Parathyroid adenoma (tissue), 2 donors: Measurements from ENCODE around the gene LGI4.

Source experiments
- H2AFZ ChIP-seq: fragments of 300-600 bp; sonication (generic); one replicate; pipeline ENCODE4 v1.7.0; 2017; ENCODE audit warnings: antibody characterized with exemption, mild to moderate bottlenecking
- H3K27ac ChIP-seq: fragments of 300-600 bp; sonication (generic); one replicate; pipeline ENCODE4 v1.7.0; 2017
- H3K27me3 ChIP-seq: fragments of 300-600 bp; sonication (generic); one replicate; pipeline ENCODE4 v1.7.0; 2017; ENCODE audit warnings: low read length; ENCODE audit not compliant: control insufficient read depth, insufficient read depth
- H3K36me3 ChIP-seq: fragments of 300-600 bp; sonication (generic); one replicate; pipeline ENCODE4 v1.7.0; 2017; ENCODE audit warnings: low read length; ENCODE audit not compliant: control insufficient read depth, insufficient read depth
- H3K4me1 ChIP-seq: fragments of 300-600 bp; sonication (generic); one replicate; pipeline ENCODE4 v1.7.0; 2017; ENCODE audit warnings: control low read depth
- H3K4me2 ChIP-seq: fragments of 300-600 bp; sonication (generic); one replicate; pipeline ENCODE4 v1.7.0; 2017; ENCODE audit warnings: low read length
- H3K4me3 ChIP-seq: fragments of 300-600 bp; sonication (generic); one replicate; pipeline ENCODE4 v1.7.0; 2017; ENCODE audit warnings: low read depth, low read length
- H3K79me2 ChIP-seq: fragments of 300-600 bp; sonication (generic); one replicate; pipeline ENCODE4 v1.7.0; 2017; ENCODE audit warnings: control low read depth
- H3K9ac ChIP-seq: fragments of 300-600 bp; sonication (generic); one replicate; pipeline ENCODE4 v1.7.0; 2017; ENCODE audit warnings: mild to moderate bottlenecking
- H3K9me3 ChIP-seq: fragments of 300-600 bp; sonication (generic); one replicate; pipeline ENCODE4 v1.7.0; 2017; ENCODE audit warnings: low read length; ENCODE audit not compliant: control insufficient read depth
- TF ChIP-seq, protein P1 (sequence below): fragments of 300-600 bp; sonication (generic); IDR thresholded peaks from one replicate; pipeline ENCODE4 v1.7.0; 2017; ENCODE audit warnings: antibody characterized with exemption, mild to moderate bottlenecking
- donor health status: primary hyperparathyroidism.

The LGI4 gene

DNA sequence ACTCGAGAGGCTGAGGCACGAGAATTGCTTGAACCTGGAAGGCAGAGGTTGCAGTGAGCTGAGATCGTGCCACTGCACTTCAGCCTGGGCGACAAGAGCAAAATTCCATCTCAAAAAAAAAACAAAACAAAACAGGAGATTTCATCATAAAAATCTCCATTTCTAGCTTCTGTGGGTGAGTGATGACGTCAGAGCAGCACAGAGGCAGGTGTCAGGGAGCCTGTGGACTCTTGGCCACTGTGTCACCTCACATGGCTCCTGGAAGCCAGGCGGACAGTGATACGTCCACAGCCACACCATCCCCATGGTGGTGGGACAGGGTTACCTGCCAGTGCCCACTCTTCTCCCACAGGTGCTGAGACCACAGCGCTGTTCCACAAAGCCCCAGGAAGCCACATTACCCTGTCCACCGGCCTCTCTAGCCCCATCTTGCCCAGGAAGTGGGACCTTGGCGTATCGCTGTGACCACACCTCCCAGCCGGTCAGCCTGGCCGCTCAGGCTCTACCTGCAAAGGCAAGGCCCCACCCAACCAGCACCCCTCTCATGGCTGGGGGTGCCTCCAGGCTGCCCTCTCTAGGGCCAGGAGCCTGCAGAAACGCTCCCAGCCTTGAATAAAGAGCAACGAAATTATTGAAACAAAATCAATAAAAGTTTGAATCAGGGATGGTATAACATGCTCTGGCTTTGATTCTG lies 21.7 kb downstream of the LGI4 start:
- no peaks in the 10 kb centered on the region for H3K9me3 ChIP-seq
- no peaks in the 10 kb centered on the region for H3K4me1 ChIP-seq
- H3K79me2 ChIP-seq = no peaks in the 10 kb centered on the region
- TF ChIP-seq, protein P1, sequence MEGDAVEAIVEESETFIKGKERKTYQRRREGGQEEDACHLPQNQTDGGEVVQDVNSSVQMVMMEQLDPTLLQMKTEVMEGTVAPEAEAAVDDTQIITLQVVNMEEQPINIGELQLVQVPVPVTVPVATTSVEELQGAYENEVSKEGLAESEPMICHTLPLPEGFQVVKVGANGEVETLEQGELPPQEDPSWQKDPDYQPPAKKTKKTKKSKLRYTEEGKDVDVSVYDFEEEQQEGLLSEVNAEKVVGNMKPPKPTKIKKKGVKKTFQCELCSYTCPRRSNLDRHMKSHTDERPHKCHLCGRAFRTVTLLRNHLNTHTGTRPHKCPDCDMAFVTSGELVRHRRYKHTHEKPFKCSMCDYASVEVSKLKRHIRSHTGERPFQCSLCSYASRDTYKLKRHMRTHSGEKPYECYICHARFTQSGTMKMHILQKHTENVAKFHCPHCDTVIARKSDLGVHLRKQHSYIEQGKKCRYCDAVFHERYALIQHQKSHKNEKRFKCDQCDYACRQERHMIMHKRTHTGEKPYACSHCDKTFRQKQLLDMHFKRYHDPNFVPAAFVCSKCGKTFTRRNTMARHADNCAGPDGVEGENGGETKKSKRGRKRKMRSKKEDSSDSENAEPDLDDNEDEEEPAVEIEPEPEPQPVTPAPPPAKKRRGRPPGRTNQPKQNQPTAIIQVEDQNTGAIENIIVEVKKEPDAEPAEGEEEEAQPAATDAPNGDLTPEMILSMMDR = no peak
- no peaks in the 10 kb centered on the region for H3K36me3 ChIP-seq
- no peak overlapping the region for H2AFZ ChIP-seq
- no peak overlapping the region for H3K4me2 ChIP-seq
- no peaks in the 10 kb centered on the region for H3K27me3 ChIP-seq
- no peak overlapping the region for H3K9ac ChIP-seq
- H3K4me3 ChIP-seq = no peak overlapping the region
- no peak overlapping the region for H3K27ac ChIP-seq

- no peaks in the 10 kb centered on the region for H3K79me2 ChIP-seq
- H3K36me3 ChIP-seq = no peaks in the 10 kb centered on the region
- TF ChIP-seq, protein P1 = no peak
- no peak overlapping the region for H3K9ac ChIP-seq
- no peaks in the 10 kb centered on the region for H3K9me3 ChIP-seq
- no peak overlapping the region for H3K27ac ChIP-seq
- no peak overlapping the region for H3K4me2 ChIP-seq
- no peak overlapping the region for H2AFZ ChIP-seq
- H3K27me3 ChIP-seq = no peaks in the 10 kb centered on the region
- H3K4me3 ChIP-seq = no peak overlapping the region
- no peaks in the 10 kb centered on the region for H3K4me1 ChIP-seq
Observed at GRCh38 chr19:35110974-35111373, 23.9 kb downstream of the LGI4 start.

- H3K27me3 ChIP-seq = no peaks in the 10 kb centered on the region
- H3K79me2 ChIP-seq = no peaks in the 10 kb centered on the region
- H3K9me3 ChIP-seq = no peaks in the 10 kb centered on the region
- H3K4me1 ChIP-seq = no peaks in the 10 kb centered on the region
- no peaks in the 10 kb centered on the region for H3K36me3 ChIP-seq
- TF ChIP-seq, protein P1 = no peak
- no peak overlapping the region for H2AFZ ChIP-seq
- H3K4me2 ChIP-seq = no peak overlapping the region
- no peak overlapping the region for H3K9ac ChIP-seq
- H3K4me3 ChIP-seq = no peak overlapping the region
- no peak overlapping the region for H3K27ac ChIP-seq
Observed at GRCh38 chr19:35109395-35110112, 25.3 kb downstream of the LGI4 start.

DNA sequence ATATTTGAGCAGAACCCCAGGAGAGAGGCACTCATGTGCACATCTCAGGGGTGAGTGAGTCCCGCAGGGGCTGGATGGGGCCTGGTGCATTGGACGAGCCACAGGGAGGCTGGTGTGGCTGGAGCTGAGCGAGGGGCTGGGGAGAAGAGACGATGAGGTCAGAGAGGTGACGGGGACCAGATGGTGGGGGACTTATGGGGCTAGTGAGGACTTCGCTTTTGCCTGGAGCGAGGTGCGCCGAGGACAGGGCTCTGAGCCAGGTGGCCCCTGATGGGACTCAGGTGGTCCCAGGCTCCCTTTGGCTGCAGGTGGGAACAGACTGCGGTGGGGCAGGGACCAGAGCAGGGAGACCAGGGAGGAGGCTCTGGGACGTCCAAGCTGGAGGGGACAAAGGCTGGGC lies 26.1 kb downstream of the LGI4 start:
- Histone ChIP-seq H2AFZ (no peak overlapping the region), H3K27ac (no peak overlapping the region), H3K9ac (no peak overlapping the region), H3K79me2 (no peaks in the 10 kb centered on the region), H3K27me3 (no peaks in the 10 kb centered on the region), H3K4me3 (no peak overlapping the region), H3K4me1 (no peaks in the 10 kb centered on the region), H3K36me3 (no peaks in the 10 kb centered on the region), H3K9me3 (no peaks in the 10 kb centered on the region), H3K4me2 (no peak overlapping the region)
- TF ChIP-seq, protein P1 = no peak
